Tibial nerve (tissue), 4 donors: ENCODE data around the gene PCGF5. TPM values are rescaled to one million over a fixed set of nuclear protein-coding genes. Genes with fewer than 3 reads are reported as not detected.
"Not testable (repeated sequence)": the region's sequence is repeated elsewhere in the genome, so short reads cannot be mapped to it uniquely, and the experiment has no call there.

Experiments
- DNase-seq, 2 donors: peaks; one replicate each; pipeline ENCODE4 v3.0.0-alpha.2; 2019; ENCODE audit warnings: low spot score in 2 of 2
- H3K27ac ChIP-seq, 4 donors: fragments of 200-600 bp; sonication (generic) in 3 of 4; one replicate each; pipeline ENCODE4 v1.5.1; 2017 to 2019; ENCODE audit warnings: mild to moderate bottlenecking in 1 of 4
- H3K27me3 ChIP-seq, 2 donors: fragments of 200-600 bp; sonication (generic) in 1 of 2; one replicate each; pipeline versions ENCODE4 v1.5.1 to v1.6.0; 2017 to 2019
- H3K36me3 ChIP-seq, 3 donors: fragments of 200-600 bp; sonication (generic); one replicate each; pipeline ENCODE4 v1.5.1; 2018 to 2019
- H3K4me1 ChIP-seq, 4 donors: fragments of 200-600 bp; sonication (generic) in 3 of 4; one replicate each; pipeline ENCODE4 v1.5.1; 2017 to 2019
- H3K4me3 ChIP-seq, 4 donors: fragments of 200-600 bp; sonication (generic) in 3 of 4; one replicate each; pipeline ENCODE4 v1.5.1; 2017 to 2019; ENCODE audit warnings: mild to moderate bottlenecking in 1 of 4, moderate library complexity in 1 of 4
- H3K9me3 ChIP-seq, 4 donors: fragments of 200-600 bp; sonication (generic) in 3 of 4; one replicate each; pipeline ENCODE4 v1.5.1; 2017 to 2019
- CTCF ChIP-seq, 5 experiments: fragments of 200-600 bp in 3 of 5; fragments of 450-650 bp in 2 of 5; sonication (generic) in 3 of 5; IDR thresholded peaks; one replicate each; pipeline ENCODE4 v1.5.1; 2016 to 2019; ENCODE audit warnings: antibody characterized with exemption in 5 of 5, mild to moderate bottlenecking in 3 of 5, moderate library complexity in 2 of 5
- EP300 ChIP-seq, 2 donors: sonication (generic); formaldehyde crosslinking; IDR thresholded peaks; one replicate each; pipeline ENCODE4 v1.6.1; 2017; ENCODE audit warnings: antibody characterized with exemption in 2 of 2, mild to moderate bottlenecking in 1 of 2
- POLR2A ChIP-seq, 2 donors: fragments of 450-650 bp; IDR thresholded peaks; one replicate each; pipeline ENCODE4 v1.6.1; 2017; ENCODE audit warnings: antibody characterized with exemption in 2 of 2, mild to moderate bottlenecking in 2 of 2, moderate library complexity in 2 of 2
- WGBS, 2 donors: methylation state at CpG; one replicate each; pipeline ENCODE4 v1.1.5; 2018; 5-methylcytosine and 5-hydroxymethylcytosine counted together
- total RNA-seq, 4 donors: library from RNA; depleted of rRNA; stranded (reverse); fragments of >200 nt; gene quantifications; one replicate each; pipeline ENCODE4 v1.1.0, GENCODE V29; 2016

Gene PCGF5
- 10 to 100 TPM; 29.6 to 59.9 (median 41.4) TPM for total RNA-seq

GRCh38 chr10:91220194-91220953 lies at the start of gene PCGF5:
Gene PCGF5 (plus strand): TSS chr10:91220663. CDS start chr10:91222872, 2,209 bp downstream.
- peak; percentile 72 to 74 for DNase-seq
- Histone ChIP-seq H3K27ac (peak within 1 kb of the TSS; percentile 79 to 97 (median 94)), H3K9me3 (no peaks in the 10 kb centered on the region), H3K27me3 (no peaks in the 10 kb centered on the region), H3K36me3 (no peaks in the 10 kb centered on the region), H3K4me1 (peaks cover 0 to 51% (median 17%) of the 10 kb centered on the region in 4 donors), H3K4me3 (peak within 1 kb of the TSS; percentile 84 to 99 (median 91))
- WGBS, 2 donors: 2% methylated on average over 24 to 35 of the region's 66 CpGs
- TF ChIP-seq EP300 (IDR thresholded peaks at IDR 0.05): peak in 1 of 2 donors; percentile 70
- peak; percentile 26 to 72 (median 48) for TF ChIP-seq CTCF (IDR thresholded peaks at IDR 0.05)
- peak; percentile 44 to 64 for TF ChIP-seq POLR2A (IDR thresholded peaks at IDR 0.05)

GRCh38 chr10:91171485-91171884 lies 49.0 kb upstream of the PCGF5 start:
- Histone ChIP-seq H3K27me3 (no peaks in the 10 kb centered on the region), H3K36me3 (peaks cover 0 to 7% (median 0%) of the 10 kb centered on the region in 3 donors), H3K9me3 (peaks cover 0 to 11% (median 0%) of the 10 kb centered on the region in 4 donors), H3K4me1 (peaks cover 0 to under 1% (median 0%) of the 10 kb centered on the region in 4 donors), H3K4me3 (no peak overlapping the region), H3K27ac (no peak overlapping the region)
- no peak for DNase-seq
- TF ChIP-seq CTCF (IDR thresholded peaks at IDR 0.05): no peak
- TF ChIP-seq POLR2A (IDR thresholded peaks at IDR 0.05): no peak
- no peak for TF ChIP-seq EP300 (IDR thresholded peaks at IDR 0.05)
- WGBS, 2 donors: 90 to 91% methylated on average over 3 of the region's 3 CpGs

- peaks cover 0 to 14% (median 0%) of the 10 kb centered on the region in 4 donors for H3K9me3 ChIP-seq
- no peak for TF ChIP-seq EP300 (IDR thresholded peaks at IDR 0.05)
- no peak for TF ChIP-seq CTCF (IDR thresholded peaks at IDR 0.05)
- TF ChIP-seq POLR2A (IDR thresholded peaks at IDR 0.05): no peak
- no peak overlapping the region for H3K4me3 ChIP-seq
- 94 to 100% methylated on average over 2 of the region's 2 CpGs for WGBS, 2 donors
- peaks cover 0 to 10% (median 0%) of the 10 kb centered on the region in 3 donors for H3K36me3 ChIP-seq
- H3K4me1 ChIP-seq: no peaks in the 10 kb centered on the region
- no peaks in the 10 kb centered on the region for H3K27me3 ChIP-seq
- no peak overlapping the region for H3K27ac ChIP-seq
- DNase-seq: no peak
These were observed 48.1 kb upstream of the PCGF5 start for GRCh38 chr10:91172348-91172747.

- H3K27me3 ChIP-seq: no peaks in the 10 kb centered on the region
- TF ChIP-seq POLR2A (IDR thresholded peaks at IDR 0.05) (no peak), CTCF (IDR thresholded peaks at IDR 0.05) (no peak), EP300 (IDR thresholded peaks at IDR 0.05) (no peak)
- H3K4me1 ChIP-seq: peaks cover 0 to 7% (median 4%) of the 10 kb centered on the region in 4 donors
- H3K9me3 ChIP-seq: peaks cover 0 to 7% (median 0%) of the 10 kb centered on the region in 4 donors
- WGBS, 2 donors: 84 to 86% methylated on average over 8 of the region's 8 CpGs
- no peak for DNase-seq
- peaks cover 0 to 3% (median 0%) of the 10 kb centered on the region in 3 donors for H3K36me3 ChIP-seq
- H3K27ac ChIP-seq: no peak overlapping the region
- H3K4me3 ChIP-seq: no peak overlapping the region
These were observed 35.1 kb upstream of the PCGF5 start for GRCh38 chr10:91185239-91185875.

- H3K36me3 ChIP-seq: peaks cover 0 to 3% (median 0%) of the 10 kb centered on the region in 3 donors
- H3K4me3 ChIP-seq: no peak overlapping the region
- 94 to 96% methylated on average over 4 of the region's 4 CpGs for WGBS, 2 donors
- H3K27me3 ChIP-seq: no peaks in the 10 kb centered on the region
- H3K27ac ChIP-seq: no peak overlapping the region
- DNase-seq: no peak
- no peak for TF ChIP-seq EP300 (IDR thresholded peaks at IDR 0.05)
- TF ChIP-seq POLR2A (IDR thresholded peaks at IDR 0.05): no peak
- TF ChIP-seq CTCF (IDR thresholded peaks at IDR 0.05): no peak
- peaks cover 0 to 23% (median 14%) of the 10 kb centered on the region in 4 donors for H3K4me1 ChIP-seq
- H3K9me3 ChIP-seq: no peaks in the 10 kb centered on the region
These were observed 33.3 kb upstream of the PCGF5 start for GRCh38 chr10:91187156-91187555.

GRCh38 chr10:91188010-91188409 lies 32.5 kb upstream of the PCGF5 start:
- 86 to 89% methylated on average over 11 of the region's 11 CpGs for WGBS, 2 donors
- H3K4me3 ChIP-seq, H3K27me3 ChIP-seq, H3K9me3 ChIP-seq, DNase-seq, H3K27ac ChIP-seq, H3K36me3 ChIP-seq: not testable (repeated sequence)
- H3K4me1 ChIP-seq: peaks cover 0 to 23% (median 14%) of the 10 kb centered on the region in 4 donors
